Mesothelial cell of epicardium (in vitro differentiated cells): ENCODE results near the gene CFDP1. TPM values are rescaled to one million over a fixed set of nuclear protein-coding genes. Genes with fewer than 3 reads are reported as not detected.

Source experiments
- DNase-seq, 2 experiments: peaks; one replicate each; pipeline ENCODE4 v3.0.0; 2021; ENCODE audit warnings: low spot score in 2 of 2; ENCODE audit not compliant: unreplicated experiment in 2 of 2
- H3K27ac Mint-ChIP-seq: 2 replicates; pipeline ENCODE4 v1.8.0; 2021; ENCODE audit warnings: mixed read lengths
- H3K27me3 Mint-ChIP-seq: 2 replicates; pipeline ENCODE4 v1.8.0; 2021; ENCODE audit warnings: low read depth, mixed read lengths
- H3K36me3 Mint-ChIP-seq: 2 replicates; pipeline ENCODE4 v1.8.0; 2021; ENCODE audit warnings: mixed read lengths
- H3K4me1 Mint-ChIP-seq: 2 replicates; pipeline ENCODE4 v1.8.0; 2021; ENCODE audit warnings: mixed read lengths
- H3K4me3 Mint-ChIP-seq: 2 replicates; pipeline ENCODE4 v1.8.0; 2021; ENCODE audit warnings: mild to moderate bottlenecking, moderate library complexity, mixed read lengths
- H3K9me3 Mint-ChIP-seq: 2 replicates; pipeline ENCODE4 v1.8.0; 2021; ENCODE audit warnings: mixed read lengths
- total RNA-seq: library from RNA; stranded (reverse); gene quantifications from 3 replicates; pipeline ENCODE4 v1.2.1, GENCODE V29; 2021
- TF ChIP-seq, protein P1 (sequence below): fragments of 200-600 bp; sonication (generic); IDR thresholded peaks from one replicate; pipeline ENCODE4 v1.5.0; 2021; ENCODE audit warnings: antibody characterized with exemption; ENCODE audit not compliant: unreplicated experiment

CFDP1 gene
- total RNA-seq, 1 donor from 2014 or later = 89.1 TPM

DNA sequence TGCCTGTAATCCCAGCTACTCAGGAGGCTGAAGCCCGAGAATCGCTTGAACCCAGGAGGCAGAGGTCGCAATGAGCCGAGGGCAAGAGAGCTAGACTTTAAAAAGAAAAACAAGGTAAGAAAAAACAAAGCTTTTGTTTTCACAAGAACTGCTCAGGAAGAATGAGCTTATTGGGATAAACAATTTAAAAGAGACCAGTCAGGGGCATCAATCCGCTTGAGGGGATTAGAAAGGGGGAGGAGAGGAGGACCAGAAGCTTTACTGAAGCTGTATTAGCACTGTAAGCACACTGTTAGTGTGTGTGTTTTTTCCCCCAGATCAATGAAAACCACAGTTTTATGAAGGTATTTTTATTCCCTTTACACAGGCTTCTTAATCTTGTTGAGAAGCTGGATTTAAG lies 22.4 kb upstream of the CFDP1 start:
- TF ChIP-seq, protein P1, sequence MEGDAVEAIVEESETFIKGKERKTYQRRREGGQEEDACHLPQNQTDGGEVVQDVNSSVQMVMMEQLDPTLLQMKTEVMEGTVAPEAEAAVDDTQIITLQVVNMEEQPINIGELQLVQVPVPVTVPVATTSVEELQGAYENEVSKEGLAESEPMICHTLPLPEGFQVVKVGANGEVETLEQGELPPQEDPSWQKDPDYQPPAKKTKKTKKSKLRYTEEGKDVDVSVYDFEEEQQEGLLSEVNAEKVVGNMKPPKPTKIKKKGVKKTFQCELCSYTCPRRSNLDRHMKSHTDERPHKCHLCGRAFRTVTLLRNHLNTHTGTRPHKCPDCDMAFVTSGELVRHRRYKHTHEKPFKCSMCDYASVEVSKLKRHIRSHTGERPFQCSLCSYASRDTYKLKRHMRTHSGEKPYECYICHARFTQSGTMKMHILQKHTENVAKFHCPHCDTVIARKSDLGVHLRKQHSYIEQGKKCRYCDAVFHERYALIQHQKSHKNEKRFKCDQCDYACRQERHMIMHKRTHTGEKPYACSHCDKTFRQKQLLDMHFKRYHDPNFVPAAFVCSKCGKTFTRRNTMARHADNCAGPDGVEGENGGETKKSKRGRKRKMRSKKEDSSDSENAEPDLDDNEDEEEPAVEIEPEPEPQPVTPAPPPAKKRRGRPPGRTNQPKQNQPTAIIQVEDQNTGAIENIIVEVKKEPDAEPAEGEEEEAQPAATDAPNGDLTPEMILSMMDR = no peak
- H3K27ac Mint-ChIP-seq = no peak overlapping the region
- H3K27me3 Mint-ChIP-seq = no peaks in the 10 kb centered on the region
- no peak overlapping the region for H3K4me3 Mint-ChIP-seq
- H3K9me3 Mint-ChIP-seq = no peaks in the 10 kb centered on the region
- peaks cover 27% of the 10 kb centered on the region for H3K4me1 Mint-ChIP-seq
- peaks cover 14% of the 10 kb centered on the region for H3K36me3 Mint-ChIP-seq
- no peak for DNase-seq

DNA sequence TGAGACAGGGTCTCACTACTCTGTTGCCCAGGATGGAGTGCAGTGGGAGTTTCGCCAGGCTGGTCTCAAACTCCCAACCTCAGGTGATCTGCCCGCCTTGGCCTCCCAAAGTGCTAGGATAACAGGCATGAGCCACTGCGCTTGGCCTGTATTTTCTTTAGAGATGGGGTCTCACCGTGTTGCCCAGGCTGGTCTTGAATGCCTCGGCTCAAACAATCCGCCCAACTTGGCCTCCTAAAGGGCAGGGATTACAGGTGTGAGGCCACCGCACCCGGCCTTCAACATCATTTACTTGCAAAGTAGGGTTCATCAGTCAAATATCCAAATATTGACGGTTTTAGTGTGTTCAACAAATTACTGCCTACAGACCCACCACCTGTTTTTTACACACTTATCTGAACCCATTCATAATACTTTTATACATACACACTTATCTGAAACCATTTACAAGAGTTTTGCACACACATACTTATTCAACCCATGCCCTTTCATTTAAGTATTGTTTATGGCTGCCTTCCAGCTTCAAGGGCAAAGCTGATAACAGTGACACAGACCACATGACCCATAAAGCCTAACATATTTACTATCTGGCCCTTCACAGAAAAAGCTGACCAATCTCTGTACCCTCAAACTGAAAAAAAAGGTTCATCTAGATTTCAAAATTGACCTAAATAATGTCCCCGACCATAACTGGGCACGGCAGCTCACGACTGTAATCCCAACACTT lies 19.3 kb upstream of the CFDP1 start:
- Mint-ChIP-seq H3K27me3 (no peaks in the 10 kb centered on the region), H3K4me1 (peaks cover 17% of the 10 kb centered on the region), H3K4me3 (no peak overlapping the region), H3K9me3 (no peaks in the 10 kb centered on the region), H3K27ac (no peak overlapping the region), H3K36me3 (peaks cover 24% of the 10 kb centered on the region)
- TF ChIP-seq, protein P1 = no peak
- no peak for DNase-seq

DNA sequence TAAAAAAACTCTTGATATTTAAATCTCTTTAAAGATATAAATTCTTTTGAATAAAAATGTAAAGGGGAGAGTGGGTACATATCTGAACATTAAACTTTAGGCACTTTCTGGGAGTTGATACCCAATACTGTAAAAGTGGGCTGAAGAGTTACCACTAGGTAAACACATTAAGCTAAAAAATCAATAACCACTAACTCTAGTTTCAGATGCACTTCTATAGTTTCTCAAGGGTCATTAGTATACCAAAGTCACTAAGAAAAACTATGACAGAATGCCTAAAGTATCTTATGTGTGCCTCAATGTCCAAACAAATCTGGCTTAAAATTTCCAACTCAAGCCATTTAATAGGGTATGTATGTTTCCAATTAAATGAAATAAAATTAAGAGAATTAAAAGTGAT lies 13.1 kb upstream of the CFDP1 start:
- Mint-ChIP-seq H3K36me3 (peaks cover 25% of the 10 kb centered on the region), H3K27me3 (no peaks in the 10 kb centered on the region), H3K4me3 (no peak overlapping the region), H3K4me1 (no peaks in the 10 kb centered on the region), H3K9me3 (no peaks in the 10 kb centered on the region), H3K27ac (no peak overlapping the region)
- no peak for DNase-seq
- TF ChIP-seq, protein P1 = no peak

DNA sequence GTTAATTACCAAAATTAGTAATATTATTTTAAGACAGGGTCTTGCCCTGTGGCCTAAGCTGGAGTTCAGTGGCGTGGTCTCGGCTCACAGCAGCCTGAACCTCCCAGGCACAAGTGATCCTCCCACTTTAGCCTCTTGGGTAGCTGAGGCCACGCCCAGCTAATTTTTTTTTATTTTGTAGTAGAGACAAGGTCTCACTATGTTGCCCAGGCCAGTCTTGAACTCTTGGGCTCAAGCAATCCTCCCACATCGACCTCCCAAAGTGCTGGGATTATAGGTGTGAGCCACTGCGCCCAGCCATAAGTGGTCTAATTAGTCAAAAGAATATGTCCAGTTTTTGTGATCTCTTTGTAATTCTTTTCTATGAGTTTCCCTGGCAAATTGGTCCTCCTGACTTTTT lies 12.0 kb upstream of the CFDP1 start:
- no peaks in the 10 kb centered on the region for H3K4me1 Mint-ChIP-seq
- H3K36me3 Mint-ChIP-seq = peaks cover 16% of the 10 kb centered on the region
- H3K4me3 Mint-ChIP-seq = no peak overlapping the region
- TF ChIP-seq, protein P1 = no peak
- H3K27me3 Mint-ChIP-seq = no peaks in the 10 kb centered on the region
- no peak for DNase-seq
- H3K27ac Mint-ChIP-seq = peak overlapping the region; percentile 12
- H3K9me3 Mint-ChIP-seq = no peaks in the 10 kb centered on the region

DNA sequence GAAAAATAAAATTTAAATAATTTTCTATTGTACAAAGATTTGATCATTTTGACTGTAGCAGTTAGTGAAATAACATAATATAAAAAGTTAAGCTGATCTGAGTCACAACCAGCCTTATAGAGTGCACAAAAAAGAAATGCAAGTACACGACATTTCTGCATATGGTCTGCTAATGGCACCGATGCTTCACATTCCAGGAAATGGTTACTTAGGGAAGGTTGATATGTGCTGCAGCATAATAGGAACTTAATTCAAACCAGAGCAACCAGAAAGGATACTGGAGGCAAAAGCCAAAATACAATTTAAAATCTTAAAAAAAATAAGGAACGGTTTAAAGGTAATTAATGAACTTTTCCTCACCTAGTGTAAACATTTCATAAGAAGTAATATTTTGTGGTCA lies 10.0 kb upstream of the CFDP1 start:
- no peaks in the 10 kb centered on the region for H3K27me3 Mint-ChIP-seq
- H3K27ac Mint-ChIP-seq = peak overlapping the region; percentile 75
- TF ChIP-seq, protein P1 = no peak
- H3K4me3 Mint-ChIP-seq = no peak overlapping the region
- no peaks in the 10 kb centered on the region for H3K9me3 Mint-ChIP-seq
- DNase-seq = no peak
- H3K36me3 Mint-ChIP-seq = peaks cover 6% of the 10 kb centered on the region
- no peaks in the 10 kb centered on the region for H3K4me1 Mint-ChIP-seq
